Measurements from ENCODE around the gene KRT71. TPM values are rescaled to one million over a fixed set of nuclear protein-coding genes. Genes with fewer than 3 reads are reported as not detected.

The KRT71 gene
- total RNA-seq, 2 experiments from 2014 or later = not detected

- no peaks in the 10 kb centered on the region for H3K36me3 Mint-ChIP-seq (ENCODE audit: low read depth)
- TF ChIP-seq CTCF (IDR thresholded peaks at IDR 0.05) = no peak
- H3K27ac Mint-ChIP-seq = no peak overlapping the region
- H3K9me3 Mint-ChIP-seq = no peaks in the 10 kb centered on the region
- H3K27me3 Mint-ChIP-seq = no peaks in the 10 kb centered on the region
- DNase-seq = no peak
- ATAC-seq = no peak
- H3K4me1 Mint-ChIP-seq (ENCODE audit: low read depth) = peaks cover 4% of the 10 kb centered on the region
- ChIA-PET POLR2A (no interaction called here), CTCF (interaction anchor here (1.5 kb wide), 1 partner anchor 332 kb away, joined by 3 read pairs; no protein-coding TSS in a partner anchor)
- intact Hi-C loops (cut with micrococcal nuclease) = no loop called here
- H3K4me3 Mint-ChIP-seq = no peak overlapping the region
Observed at GRCh38 chr12:52539083-52539820, 13.7 kb downstream of the KRT71 start.

GRCh38 chr12:52537101-52537500 is 15.8 kb downstream of the KRT71 start:
- Mint-ChIP-seq H3K36me3 (ENCODE audit: low read depth) (no peaks in the 10 kb centered on the region), H3K4me3 (no peak overlapping the region), H3K27me3 (no peaks in the 10 kb centered on the region), H3K4me1 (ENCODE audit: low read depth) (no peaks in the 10 kb centered on the region), H3K9me3 (no peaks in the 10 kb centered on the region), H3K27ac (no peak overlapping the region)
- no peak for ATAC-seq
- CTCF ChIA-PET = no interaction called here
- POLR2A ChIA-PET = no interaction called here
- no peak for DNase-seq
- intact Hi-C loops (cut with micrococcal nuclease) = no loop called here
- TF ChIP-seq CTCF (IDR thresholded peaks at IDR 0.05) = no peak

- Mint-ChIP-seq H3K36me3 (ENCODE audit: low read depth) (no peaks in the 10 kb centered on the region), H3K27me3 (no peaks in the 10 kb centered on the region), H3K9me3 (no peaks in the 10 kb centered on the region), H3K4me1 (ENCODE audit: low read depth) (no peaks in the 10 kb centered on the region), H3K4me3 (no peak overlapping the region), H3K27ac (no peak overlapping the region)
- TF ChIP-seq CTCF (IDR thresholded peaks at IDR 0.05) = no peak
- ChIA-PET CTCF (interaction anchor here (1.4 kb wide), 1 partner anchor 344 kb away, joined by 3 read pairs; no protein-coding TSS in a partner anchor), POLR2A (no interaction called here)
- intact Hi-C loops (cut with micrococcal nuclease) = no loop called here
- DNase-seq (no peak), ATAC-seq (no peak)
Observed at GRCh38 chr12:52535574-52535973, 17.4 kb downstream of the KRT71 start.

GRCh38 chr12:52534482-52534881 is 18.5 kb downstream of the KRT71 start:
- ChIA-PET CTCF (interaction anchor here (1.4 kb wide), 1 partner anchor 345 kb away, joined by 3 read pairs; no protein-coding TSS in a partner anchor), POLR2A (no interaction called here)
- Mint-ChIP-seq H3K27me3 (no peaks in the 10 kb centered on the region), H3K36me3 (ENCODE audit: low read depth) (no peaks in the 10 kb centered on the region), H3K9me3 (no peaks in the 10 kb centered on the region), H3K4me1 (ENCODE audit: low read depth) (no peaks in the 10 kb centered on the region), H3K4me3 (no peak overlapping the region), H3K27ac (no peak overlapping the region)
- intact Hi-C loops (cut with micrococcal nuclease) = no loop called here
- DNase-seq (peak; percentile 41), ATAC-seq (no peak)
- no peak for TF ChIP-seq CTCF (IDR thresholded peaks at IDR 0.05)

- Mint-ChIP-seq H3K27ac (no peak overlapping the region), H3K27me3 (no peaks in the 10 kb centered on the region), H3K4me3 (no peak overlapping the region), H3K9me3 (no peaks in the 10 kb centered on the region), H3K4me1 (ENCODE audit: low read depth) (no peaks in the 10 kb centered on the region), H3K36me3 (ENCODE audit: low read depth) (no peaks in the 10 kb centered on the region)
- ATAC-seq = no peak
- ChIA-PET CTCF (interaction anchor here (0.6 kb wide), 1 partner anchor 76 kb away, joined by 3 read pairs; no protein-coding TSS in a partner anchor), POLR2A (no interaction called here)
- no peak for DNase-seq
- TF ChIP-seq CTCF (IDR thresholded peaks at IDR 0.05) = peak; percentile 9
- intact Hi-C loops (cut with micrococcal nuclease) = no loop called here
Observed at GRCh38 chr12:52533686-52534470, 19.1 kb downstream of the KRT71 start.

All from activated CD8-positive, alpha-beta T cell treated with anti-CD3 and anti-CD28 coated beads for 36 hours (primary cell).